RCC 7860 (cell line): ENCODE data around the gene PMIS2.
"Not testable (repeated sequence)": the region's sequence is repeated elsewhere in the genome, so short reads cannot be mapped to it uniquely, and the experiment has no call there.

Experiments used
- DNase-seq: peaks from one replicate; pipeline ENCODE4 v3.0.0-alpha.2; 2015; ENCODE audit warnings: low spot score
- FAIRE-seq: peaks from 2 replicates; lab custom pipeline; 2012; peaks lifted over from hg19 to GRCh38; lab: Jason Lieb, UNC

Gene PMIS2

GRCh38 chr19:35587321-35587720 is 1.3 kb downstream of the PMIS2 start:
- DNase-seq (no peak), FAIRE-seq (no peak)

- no peak for DNase-seq
- FAIRE-seq = no peak
These were observed 4.9 kb downstream of the PMIS2 start for GRCh38 chr19:35590875-35591274.

- no peak for FAIRE-seq
These were observed 6.3 kb downstream of the PMIS2 start for GRCh38 chr19:35592226-35592625.

DNA sequence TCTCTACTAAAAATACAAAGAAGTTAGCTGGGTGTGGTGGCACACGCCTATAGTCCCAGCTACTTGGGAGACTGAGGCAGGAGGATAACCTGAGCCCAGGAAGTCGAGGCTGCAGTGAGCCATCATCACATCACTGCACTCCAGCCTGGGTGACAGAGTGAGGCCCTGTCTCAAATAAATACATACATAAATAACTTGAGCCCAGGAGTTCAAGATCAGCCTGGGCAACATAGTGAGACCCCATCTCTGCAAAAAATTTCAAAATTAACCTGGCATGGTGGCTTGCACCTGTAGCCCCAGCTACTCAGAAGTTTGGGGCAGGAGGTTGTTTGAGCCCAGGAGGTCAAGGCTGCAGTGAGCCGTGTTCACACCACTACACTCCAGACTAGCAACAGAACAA is 9.1 kb downstream of the PMIS2 start:
- DNase-seq, FAIRE-seq: not testable (repeated sequence)

More at GRCh38 chr19:35592226-35592625, 6.3 kb downstream of the PMIS2 start:
- DNase-seq = no peak

DNA sequence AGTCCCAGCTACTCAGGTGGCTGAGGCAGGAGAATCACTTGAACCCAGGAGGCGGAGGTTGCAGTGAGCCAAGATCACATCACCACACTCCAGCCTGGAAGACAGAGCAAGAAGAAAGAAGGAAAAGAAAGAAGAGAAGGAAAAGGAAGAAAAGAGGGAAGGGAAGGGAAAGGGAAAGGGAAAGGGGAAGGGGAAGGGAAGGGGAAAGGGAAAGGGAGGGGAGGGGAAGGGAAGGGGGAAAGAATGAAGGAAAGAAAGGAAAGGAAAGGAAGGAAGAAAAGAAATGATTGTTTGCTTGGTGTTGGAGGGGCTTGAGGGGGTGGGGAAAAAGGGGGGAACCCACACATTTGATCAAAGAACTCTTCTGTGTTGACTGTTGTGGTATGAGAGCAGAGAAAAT is 10.0 kb downstream of the PMIS2 start:
- DNase-seq (no peak), FAIRE-seq (no peak)

GRCh38 chr19:35596366-35596999 is 10.5 kb downstream of the PMIS2 start:
- no peak for FAIRE-seq
- DNase-seq = no peak

- DNase-seq (no peak), FAIRE-seq (no peak)
These were observed 16.0 kb downstream of the PMIS2 start for GRCh38 chr19:35601971-35602370.

DNA sequence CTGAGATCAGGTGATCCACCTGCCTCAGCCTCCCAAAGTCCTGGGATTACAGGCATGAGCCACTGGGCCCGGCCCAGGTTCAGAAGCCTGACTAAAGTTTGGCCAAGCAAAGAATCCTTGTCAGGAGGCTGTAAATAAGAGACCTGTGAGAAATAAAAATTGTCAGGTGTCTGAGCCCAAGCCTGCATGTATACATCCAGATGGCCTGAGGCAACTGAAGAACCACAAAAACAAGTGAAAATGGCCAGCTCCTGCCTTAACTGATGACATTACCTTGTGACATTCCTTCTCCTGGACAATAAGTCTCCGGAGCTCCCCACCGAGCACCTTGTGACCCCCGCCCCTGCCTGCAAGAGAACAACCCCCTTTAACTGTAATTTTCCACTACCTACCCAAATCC is 18.5 kb downstream of the PMIS2 start:
- DNase-seq, FAIRE-seq: not testable (repeated sequence)

GRCh38 chr19:35607170-35607569 is 21.2 kb downstream of the PMIS2 start:
- not testable (repeated sequence) for FAIRE-seq

GRCh38 chr19:35607661-35608060 is 21.7 kb downstream of the PMIS2 start:
- FAIRE-seq (no peak), DNase-seq (no peak)

More at GRCh38 chr19:35607170-35607569, 21.2 kb downstream of the PMIS2 start:
- DNase-seq = not testable (repeated sequence)

GRCh38 chr19:35608251-35608650 is 22.3 kb downstream of the PMIS2 start:
- FAIRE-seq (no peak), DNase-seq (no peak)

DNA sequence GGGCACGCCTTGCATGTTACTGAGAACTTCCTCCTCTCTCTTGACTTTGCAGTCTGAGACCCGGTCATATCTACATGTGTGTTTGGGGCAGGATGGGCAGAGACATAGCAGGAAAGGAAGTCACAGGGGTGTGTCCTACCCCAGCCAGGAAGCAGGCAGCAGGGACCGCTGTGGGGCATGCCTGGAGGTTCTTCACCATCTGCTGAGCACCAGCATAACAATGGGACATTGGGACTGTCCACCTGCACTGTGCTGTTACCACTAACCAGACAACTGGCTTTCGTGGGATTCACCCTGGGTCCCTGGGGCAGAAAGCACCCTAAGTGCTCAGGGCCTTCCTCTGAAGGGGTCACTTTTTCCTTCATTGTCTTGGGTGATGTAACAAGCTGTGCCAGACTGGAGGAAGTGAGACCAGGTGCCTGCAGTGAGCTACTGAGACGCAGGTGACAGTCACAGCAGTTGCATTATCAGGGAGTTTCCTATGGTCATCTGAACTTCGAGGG is 23.9 kb downstream of the PMIS2 start:
- DNase-seq = no peak
- FAIRE-seq = no peak

GRCh38 chr19:35612224-35612558 is 26.2 kb downstream of the PMIS2 start:
- FAIRE-seq (no peak), DNase-seq (no peak)

DNA sequence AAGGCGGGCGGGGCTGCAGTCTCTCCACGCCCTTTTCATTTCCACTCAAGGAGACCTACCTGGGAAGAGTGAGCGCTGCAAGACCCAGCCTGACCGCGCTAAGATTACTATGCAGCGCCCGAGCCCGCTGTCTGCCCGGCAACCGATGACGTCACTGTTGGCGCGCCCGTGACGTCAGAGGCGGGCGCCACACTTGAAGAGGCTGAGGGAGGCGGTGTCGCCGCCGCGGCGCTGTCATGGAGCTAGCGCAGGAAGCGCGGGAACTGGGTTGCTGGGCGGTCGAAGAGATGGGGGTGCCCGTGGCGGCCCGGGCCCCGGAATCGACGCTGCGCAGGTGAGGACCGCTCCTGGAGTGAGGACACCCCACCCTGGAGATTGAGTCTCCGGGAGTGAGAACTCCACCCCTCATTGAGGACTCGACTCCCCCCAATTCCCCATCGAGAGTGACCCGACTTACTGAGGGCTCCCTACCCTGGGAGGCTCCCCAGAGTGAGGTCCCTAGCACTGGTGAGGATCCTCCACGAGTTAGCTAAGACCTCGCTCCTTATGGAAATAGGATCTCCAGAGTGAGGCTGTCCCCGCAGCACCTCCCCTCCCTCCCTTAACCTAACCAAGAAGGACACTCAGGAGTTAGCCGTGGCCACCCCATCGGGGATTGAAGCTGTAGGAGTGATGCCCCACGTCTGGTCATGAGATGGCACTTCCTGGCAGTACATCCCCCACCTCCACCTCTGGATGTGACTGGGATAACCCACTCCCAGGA is 26.8 kb downstream of the PMIS2 start, which contains the start of gene HAUS5:
Gene HAUS5 (plus strand): TSS at position 177 of the 763 bp plus-strand sequence. CDS start 60 bp downstream, at position 237.
- FAIRE-seq = peak; percentile 54
- peak; percentile 82 for DNase-seq

DNA sequence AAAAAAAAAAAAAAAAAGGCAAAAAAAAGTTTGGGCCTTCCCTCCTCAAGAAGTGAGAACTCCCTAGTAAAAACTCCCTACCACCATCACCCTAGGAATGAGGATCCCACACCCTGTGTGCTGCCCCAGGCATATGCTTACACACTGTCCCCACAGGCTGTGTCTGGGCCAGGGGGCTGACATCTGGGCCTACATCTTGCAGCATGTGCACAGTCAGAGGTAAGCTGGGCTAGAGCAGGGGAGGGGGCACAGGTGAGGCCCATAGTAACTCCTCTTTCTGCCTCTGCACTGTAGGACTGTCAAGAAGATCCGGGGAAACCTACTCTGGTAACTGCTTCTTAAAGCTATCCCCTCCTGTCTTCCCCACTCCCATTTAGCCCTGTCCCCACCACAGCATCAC is 27.6 kb downstream of the PMIS2 start:
- FAIRE-seq (no peak), DNase-seq (no peak)

GRCh38 chr19:35615036-35615435 is 29.1 kb downstream of the PMIS2 start:
- no peak for DNase-seq
- no peak for FAIRE-seq

DNA sequence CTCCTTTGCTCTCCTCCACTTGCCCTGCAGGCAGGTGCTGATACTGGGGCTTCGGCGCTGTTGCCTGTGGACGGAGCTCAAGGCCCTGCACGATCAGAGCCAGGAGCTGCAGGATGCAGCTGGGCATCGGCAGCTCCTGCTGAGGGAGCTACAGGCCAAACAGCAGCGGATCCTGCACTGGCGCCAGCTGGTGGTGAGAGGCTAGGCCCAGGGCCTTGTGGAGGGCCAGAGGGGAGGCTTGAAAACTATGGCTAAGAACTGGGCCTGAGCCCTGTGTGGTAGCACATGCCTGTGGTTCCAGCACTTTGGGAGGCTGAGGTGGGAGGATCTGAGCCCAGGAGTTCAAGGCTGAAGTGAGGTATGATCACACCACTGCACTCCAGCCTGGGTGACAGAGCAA is 32.9 kb downstream of the PMIS2 start:
- FAIRE-seq (no peak), DNase-seq (no peak)

DNA sequence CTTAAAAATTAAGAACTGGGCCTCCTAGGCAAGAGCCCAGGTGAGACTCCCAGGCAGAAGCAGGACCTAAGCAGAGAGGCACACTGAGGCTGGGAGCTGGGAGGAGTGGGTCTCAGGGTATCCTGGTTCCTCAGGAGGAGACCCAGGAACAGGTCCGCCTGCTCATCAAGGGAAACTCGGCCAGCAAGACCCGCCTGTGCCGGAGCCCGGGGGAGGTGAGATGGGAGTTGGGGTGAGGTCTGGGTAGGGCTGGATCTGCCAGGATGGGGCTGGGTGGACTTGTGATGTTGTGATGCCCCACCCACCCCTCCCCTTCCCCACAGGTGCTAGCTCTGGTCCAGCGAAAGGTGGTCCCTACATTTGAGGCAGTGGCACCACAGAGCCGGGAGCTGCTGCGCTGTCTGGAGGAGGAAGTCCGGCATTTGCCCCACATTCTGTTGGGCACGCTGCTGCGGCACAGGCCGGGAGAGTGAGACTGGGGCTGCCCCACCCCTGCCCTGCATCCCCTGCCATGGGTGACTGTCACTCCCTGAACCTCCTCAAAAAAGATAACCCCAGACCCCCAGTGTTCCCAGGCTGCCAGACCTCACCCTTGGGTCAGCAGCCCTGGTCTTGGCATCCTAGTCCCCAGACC is 33.4 kb downstream of the PMIS2 start:
- FAIRE-seq (no peak), DNase-seq (no peak)

DNA sequence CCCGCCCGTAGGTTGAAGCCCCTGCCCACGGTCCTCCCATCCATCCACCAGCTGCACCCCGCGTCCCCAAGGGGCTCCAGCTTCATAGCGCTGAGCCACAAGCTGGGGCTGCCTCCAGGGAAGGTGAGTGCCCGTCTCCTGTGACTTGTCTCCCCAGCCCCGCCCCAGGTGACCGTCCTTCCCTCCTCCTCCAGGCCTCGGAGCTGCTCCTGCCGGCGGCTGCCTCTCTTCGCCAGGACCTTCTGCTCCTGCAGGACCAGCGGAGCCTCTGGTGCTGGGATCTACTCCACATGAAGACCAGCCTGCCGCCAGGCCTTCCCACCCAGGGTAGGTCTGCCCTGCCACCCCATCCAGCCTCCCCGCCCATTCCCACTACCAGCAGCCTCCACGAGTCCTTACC is 34.0 kb downstream of the PMIS2 start:
- DNase-seq (no peak), FAIRE-seq (no peak)

GRCh38 chr19:35621708-35622107 is 35.7 kb downstream of the PMIS2 start:
- DNase-seq (no peak), FAIRE-seq (no peak)

- FAIRE-seq (no peak), DNase-seq (no peak)
These were observed 36.8 kb downstream of the PMIS2 start for GRCh38 chr19:35622750-35623149.
